Measurements from ENCODE around the gene DHRS11. TPM values are rescaled to one million over a fixed set of nuclear protein-coding genes. Genes with fewer than 3 reads are reported as not detected.

Gene DHRS11
- total RNA-seq, 1 experiment from 2014 or later: 27.9 TPM

- Histone ChIP-seq H3K23ac (ENCODE audit: insufficient read length, low read depth, low read length) (no peak overlapping the region), H3K79me1 (ENCODE audit: insufficient read depth, low read depth, low read length, poor library complexity, severe bottlenecking) (no peaks in the 10 kb centered on the region), H2AK5ac (ENCODE audit: insufficient read length, low read length) (no peak overlapping the region), H2AFZ (ENCODE audit: low read length) (no peak overlapping the region), H3T11ph (ENCODE audit: low read length) (no peak overlapping the region), H4K5ac (ENCODE audit: insufficient read length, low read depth, low read length) (no peak overlapping the region), H4K8ac (replicated peaks; ENCODE audit: insufficient read length, low read depth, low read length) (no peak overlapping the region), H2BK15ac (ENCODE audit: low read depth, low read length) (no peak overlapping the region), H3K9me3 (ENCODE audit: control insufficient read depth, low read depth, low read length) (no peaks in the 10 kb centered on the region), H3K4me2 (ENCODE audit: insufficient read depth, insufficient read length, low read length) (no peak overlapping the region), H3K4me1 (ENCODE audit: insufficient read depth, low read length) (peaks cover 6% of the 10 kb centered on the region; the same call in 1 of the 2 replicates), H3K27me3 (ENCODE audit: insufficient read depth, low read length) (no peaks in the 10 kb centered on the region), H3K23me2 (ENCODE audit: insufficient read length, low read depth, low read length, poor library complexity, severe bottlenecking) (no peaks in the 10 kb centered on the region), H3K9ac (ENCODE audit: extremely low read depth, insufficient read length, low read length) (no peak overlapping the region), H2BK5ac (ENCODE audit: insufficient read length, low read length) (no peak overlapping the region), H3K56ac (ENCODE audit: insufficient read length, low read depth, low read length) (no peak overlapping the region), H3K4ac (ENCODE audit: low read depth, low read length) (no peak overlapping the region), H3K27ac (ENCODE audit: insufficient read length, low read depth, low read length) (no peak overlapping the region), H2BK20ac (ENCODE audit: low read depth, low read length, poor library complexity, severe bottlenecking) (no peak overlapping the region), H4K20me1 (ENCODE audit: control insufficient read depth, insufficient read depth, insufficient read length) (no peaks in the 10 kb centered on the region), H3K79me2 (ENCODE audit: insufficient read depth, low read length) (no peaks in the 10 kb centered on the region), H4K91ac (ENCODE audit: insufficient read length, low read depth, low read length) (no peak overlapping the region), H3K18ac (ENCODE audit: insufficient read length, low read depth, low read length) (no peak overlapping the region), H2BK12ac (ENCODE audit: insufficient read length, low read depth, low read length) (no peak overlapping the region), H3K14ac (ENCODE audit: insufficient read depth, low read length) (no peak overlapping the region), H2BK120ac (ENCODE audit: low read depth, low read length, poor library complexity, severe bottlenecking) (no peak overlapping the region)
- Mint-ChIP-seq H3K27ac (no peak overlapping the region), H3K36me3 (ENCODE audit: insufficient read depth in 1 of 3, low read depth in 3 of 3) (no peaks in the 10 kb centered on the region; a peak in 1 of 7 replicates), H3K4me1 (peaks cover 21 to 55% of the 10 kb centered on the region in 2 experiments), H3K4me3 (no peak overlapping the region), H3K9me3 (no peaks in the 10 kb centered on the region), H3K27me3 (ENCODE audit: low read depth) (peaks cover 34% of the 10 kb centered on the region)
- no peak for DNase-seq
- no peak for TF ChIP-seq CTCF (conservative IDR thresholded peaks at IDR 0.05)
- no CpG with 5 or more reads among the region's 2 CpGs for WGBS (ENCODE audit: extremely low coverage, insufficient read length, low lambda C conversion rate)
Measured at GRCh38 chr17:36628576-36628975, 36.9 kb downstream of the DHRS11 start.

Measured in H9 (cell line).